ENCODE data around the gene FRMPD1.
"Not testable (repeated sequence)": the region's sequence is repeated elsewhere in the genome, so short reads cannot be mapped to it uniquely, and the experiment has no call there.

The FRMPD1 gene, protein sequence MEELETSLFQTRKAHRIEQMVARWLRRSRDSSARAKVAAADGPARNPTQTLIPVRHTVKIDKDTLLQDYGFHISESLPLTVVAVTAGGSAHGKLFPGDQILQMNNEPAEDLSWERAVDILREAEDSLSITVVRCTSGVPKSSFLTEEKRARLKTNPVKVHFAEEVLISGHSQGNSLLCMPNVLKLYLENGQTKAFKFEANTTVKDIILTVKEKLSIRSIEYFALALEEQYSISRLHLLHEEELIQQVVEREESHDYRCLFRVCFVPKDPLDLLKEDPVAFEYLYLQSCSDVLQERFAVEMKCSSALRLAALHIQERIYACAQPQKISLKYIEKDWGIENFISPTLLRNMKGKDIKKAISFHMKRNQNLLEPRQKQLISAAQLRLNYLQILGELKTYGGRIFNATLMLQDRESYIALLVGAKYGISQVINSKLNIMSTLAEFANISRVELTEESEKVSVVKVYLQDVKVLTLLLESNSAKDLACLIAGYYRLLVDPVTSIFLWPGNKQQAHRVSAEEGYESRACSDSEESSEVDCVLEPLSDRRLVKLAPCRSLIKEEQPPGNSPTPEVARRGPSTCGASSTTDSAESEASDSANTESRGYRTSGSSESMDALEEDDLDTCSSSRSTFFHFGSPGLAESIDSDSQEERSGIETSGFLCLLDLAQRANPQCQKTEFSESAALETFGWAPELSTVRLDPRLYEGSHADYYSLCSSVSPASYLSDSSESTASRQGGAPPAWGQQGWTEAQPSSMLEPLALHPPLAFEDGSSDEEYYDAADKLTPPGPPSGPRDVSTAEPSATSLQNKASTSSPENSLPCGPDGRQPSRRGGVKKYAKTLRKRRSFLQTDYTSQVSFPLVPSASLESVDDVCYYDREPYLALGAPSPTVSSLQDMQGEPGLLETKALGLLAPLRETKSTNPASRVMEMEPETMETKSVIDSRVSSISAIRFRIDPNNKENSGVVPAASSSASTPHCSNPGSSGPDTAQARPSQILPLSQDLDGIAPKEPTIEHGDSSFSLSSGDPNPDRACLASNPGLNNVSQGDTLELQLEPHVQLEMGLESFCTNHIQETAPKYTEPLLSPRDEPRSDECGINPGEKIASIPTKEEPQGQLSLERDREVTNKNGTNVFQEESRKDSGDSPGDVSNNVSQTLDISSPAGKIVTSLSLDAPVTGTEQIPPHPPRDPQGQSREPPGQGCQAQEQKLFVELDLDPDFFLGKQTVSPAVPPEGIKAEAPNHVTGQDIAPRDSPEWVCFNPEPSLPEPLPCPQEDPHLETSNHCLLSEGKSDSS (N-terminal part only)

DNA sequence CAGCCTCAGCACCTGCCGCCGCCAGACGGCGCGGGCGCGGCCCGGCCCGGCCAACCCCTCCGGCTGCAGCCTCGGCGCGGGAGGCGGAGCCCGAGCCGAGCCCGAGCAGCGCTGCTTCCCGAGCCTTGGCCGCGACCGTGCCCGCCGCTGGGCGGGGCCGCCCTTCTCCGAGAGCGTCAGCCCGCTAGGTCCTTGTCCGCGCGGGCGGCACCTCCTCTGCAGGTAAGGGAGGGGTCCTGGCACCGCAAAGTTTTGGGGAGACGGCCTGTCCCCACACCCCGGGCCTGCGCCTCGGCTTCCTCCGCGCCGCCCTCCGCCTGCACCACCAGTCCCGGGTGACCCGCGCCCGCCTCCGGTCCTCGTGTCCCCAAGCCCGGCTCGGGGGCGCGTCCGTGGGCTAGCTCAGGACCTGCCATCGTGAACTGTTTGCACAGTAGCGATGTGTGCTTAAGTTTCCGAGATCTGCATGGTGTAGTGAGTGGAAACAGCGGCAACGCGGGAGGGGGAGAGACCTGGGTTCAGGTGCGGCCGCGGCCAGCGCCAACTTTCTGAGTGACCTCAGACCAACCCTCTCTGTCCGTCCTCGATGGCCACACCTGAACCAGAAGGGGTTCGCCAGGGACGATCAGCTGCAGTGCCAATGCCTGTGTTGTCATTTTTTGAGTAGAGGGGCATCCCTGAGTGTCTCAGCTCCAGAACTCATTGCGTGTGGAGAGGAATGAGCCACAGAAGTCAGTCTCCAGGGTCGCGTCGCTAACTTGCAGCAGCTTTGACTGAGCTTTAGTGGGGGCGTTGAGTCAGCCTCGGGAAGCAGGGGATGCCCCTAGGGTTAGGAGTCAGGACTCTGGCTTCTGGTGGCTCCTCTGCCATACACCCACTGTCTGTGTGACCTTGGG is at the start of gene FRMPD1:
FRMPD1 (plus strand) TSS at position 82 of the 896 bp plus-strand sequence. CDS start 41,688 bp downstream, outside the sequence.
- DNase-seq (ENCODE audit: low read depth): peak; percentile 52

DNA sequence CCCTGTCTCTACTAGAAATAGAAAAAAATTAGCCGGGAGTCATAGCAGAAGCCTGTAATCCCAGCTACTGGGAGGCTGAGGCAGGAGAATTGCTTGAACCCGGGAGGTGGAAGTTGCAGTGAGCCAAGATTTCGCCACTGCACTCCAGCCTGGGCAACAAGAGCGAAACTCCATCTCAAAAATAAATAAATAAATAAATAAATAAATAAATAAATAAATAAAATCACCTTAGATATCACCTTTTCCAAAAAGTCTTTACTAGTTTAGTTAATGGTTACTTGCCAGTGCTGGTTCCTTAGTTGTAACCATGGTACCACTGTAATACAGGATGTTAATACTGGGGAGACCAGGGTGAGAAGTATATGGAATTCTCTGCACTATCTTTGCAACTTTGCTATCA is 48.7 kb upstream of the FRMPD1 start:
- DNase-seq (ENCODE audit: low read depth): not testable (repeated sequence)

DNA sequence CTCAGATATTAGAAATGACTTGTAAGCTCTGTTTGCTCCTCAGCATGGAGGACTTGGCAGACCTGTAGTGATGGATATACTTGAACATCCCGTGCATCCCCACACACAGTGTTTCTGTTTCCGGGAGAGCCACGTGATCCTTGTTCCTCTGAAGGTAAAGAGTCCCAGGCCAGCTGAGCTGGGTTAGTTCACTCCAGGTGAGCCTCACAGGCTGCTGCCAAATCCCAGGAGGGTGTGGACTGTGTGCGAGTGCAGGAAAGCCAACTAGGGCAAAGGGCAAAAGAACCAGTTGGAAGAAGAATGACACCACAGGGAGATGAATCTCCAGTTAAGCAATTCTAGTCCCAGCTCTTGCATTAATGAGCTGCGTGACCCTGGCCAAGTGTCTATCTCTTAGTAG is 47.9 kb upstream of the FRMPD1 start:
- no peak for DNase-seq (ENCODE audit: low read depth)

DNA sequence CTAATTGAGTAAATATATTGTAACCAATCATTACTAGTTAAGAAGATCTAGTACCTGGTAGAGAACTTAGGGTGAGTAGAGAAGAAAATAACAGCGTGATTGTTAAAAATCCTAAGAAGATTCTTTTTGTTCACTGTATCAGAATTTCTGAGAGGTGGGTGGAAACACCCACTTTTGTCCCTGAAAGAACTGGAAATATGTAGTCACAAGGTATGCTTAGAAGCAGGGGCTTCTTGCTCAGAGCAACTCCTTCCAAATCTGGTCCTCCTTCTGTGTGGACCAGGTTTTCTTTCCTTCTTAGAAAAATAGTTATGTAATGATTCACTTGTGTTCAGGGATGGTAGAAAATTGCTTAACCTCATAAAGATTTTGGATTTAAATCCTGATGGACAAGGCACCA is 46.5 kb upstream of the FRMPD1 start:
- DNase-seq (ENCODE audit: low read depth): no peak

DNA sequence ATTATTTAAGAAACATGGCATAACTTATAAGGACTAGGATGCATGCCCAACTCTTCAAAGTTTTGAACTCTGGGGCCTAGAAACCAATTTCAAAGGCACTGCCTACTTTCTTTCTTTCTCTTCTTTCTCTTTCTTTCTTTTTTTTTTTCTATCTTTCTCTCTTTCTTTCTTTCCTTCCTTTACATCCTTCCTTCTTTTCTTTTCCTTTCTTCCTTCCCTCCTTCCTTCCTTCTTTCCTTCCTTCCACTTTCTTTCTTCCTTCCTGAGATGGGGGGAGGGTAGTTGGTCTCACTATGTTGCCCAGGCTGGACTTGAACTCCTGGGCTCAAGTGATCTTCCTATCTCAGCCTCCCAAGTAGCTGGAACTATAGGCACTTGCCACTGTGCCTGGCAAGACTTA is 42.5 kb upstream of the FRMPD1 start:
- DNase-seq (ENCODE audit: low read depth): no peak

DNA sequence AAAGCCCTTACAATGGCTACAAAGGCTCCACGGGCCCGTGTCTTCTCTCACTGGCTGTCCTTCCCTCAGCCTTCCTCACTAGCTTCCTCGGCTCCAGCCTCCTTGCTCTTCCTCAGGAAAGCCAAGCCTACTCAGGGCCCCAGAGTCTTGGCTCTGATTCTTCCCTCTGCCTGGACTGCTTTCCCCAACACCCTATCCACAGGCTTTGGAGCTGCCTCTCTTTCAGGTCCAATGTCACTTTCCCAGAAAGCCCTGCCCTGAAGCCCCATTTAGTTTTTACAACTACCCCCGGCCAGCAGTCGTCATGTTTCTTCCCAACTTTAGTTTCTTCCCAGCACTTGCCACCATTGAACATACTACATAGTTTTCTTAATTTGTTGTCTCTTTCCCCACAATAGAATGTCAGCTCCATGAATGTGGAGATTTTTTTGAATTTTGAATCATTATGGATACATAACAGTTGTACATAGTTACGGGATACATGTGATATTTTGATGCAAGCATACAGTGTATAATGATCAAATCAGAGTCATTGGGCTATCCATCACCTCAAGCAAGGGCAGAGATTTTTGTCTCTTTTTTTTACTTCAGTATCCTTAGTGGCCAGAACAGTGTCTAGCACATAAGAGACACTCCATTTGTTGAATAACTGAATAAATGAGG is 40.9 kb upstream of the FRMPD1 start:
- DNase-seq (ENCODE audit: low read depth): no peak

DNA sequence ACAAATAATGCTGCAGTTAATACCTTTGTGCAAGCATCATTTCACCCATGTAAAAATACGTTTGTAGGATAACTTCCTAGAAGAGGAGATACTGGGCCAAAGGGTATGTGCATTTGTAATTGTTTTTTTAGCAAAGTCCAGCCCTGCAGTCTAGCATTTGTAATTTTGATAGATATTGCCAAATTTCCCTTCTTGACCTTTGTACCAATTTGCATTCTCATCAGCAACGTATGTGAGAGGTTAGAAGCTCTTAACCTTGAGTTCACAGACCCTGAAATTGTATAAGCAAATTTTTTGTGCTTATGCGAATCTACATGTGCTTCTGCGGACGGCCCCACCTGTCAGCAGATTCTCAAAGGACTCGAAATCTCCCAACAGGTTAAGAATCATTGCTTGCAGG is 39.7 kb upstream of the FRMPD1 start:
- DNase-seq (ENCODE audit: low read depth): no peak

DNA sequence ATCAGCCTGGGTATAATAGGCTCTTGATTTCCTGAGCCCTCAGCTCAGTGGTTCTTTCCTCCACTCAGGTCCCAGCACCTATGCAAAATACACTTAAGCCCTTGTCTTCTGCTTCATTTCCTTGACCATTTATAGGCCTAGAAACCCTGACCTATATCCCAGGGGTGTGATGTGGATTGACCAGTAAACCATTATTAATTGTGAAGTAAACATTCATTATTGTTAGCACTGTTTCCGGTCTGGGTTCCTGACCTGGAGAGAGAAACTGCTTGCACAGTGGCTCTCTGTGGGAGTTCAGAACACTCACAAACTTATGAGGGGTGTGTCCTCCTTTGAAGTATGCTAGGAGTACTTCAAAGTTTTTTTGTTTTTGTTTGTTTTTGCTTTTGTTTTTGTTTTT is 38.8 kb upstream of the FRMPD1 start:
- no peak for DNase-seq (ENCODE audit: low read depth)

DNA sequence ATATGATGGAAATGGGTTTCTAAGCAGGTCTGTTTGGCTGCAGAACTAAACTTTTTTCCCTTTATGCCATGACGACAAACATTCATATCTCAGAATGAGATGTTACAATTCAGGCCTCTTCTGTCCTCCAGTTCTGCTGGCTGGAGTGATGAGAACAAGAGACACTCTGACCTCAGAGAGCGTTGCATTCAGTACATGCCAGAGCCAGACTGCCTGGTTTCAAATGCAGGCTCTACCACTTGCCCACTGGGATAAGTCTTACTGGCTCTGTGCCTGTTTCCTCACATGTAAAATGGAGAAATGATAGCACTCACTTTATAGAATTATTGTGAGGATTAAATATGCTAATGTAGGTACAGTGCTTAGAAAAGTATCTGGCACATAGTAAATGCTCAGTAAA is 33.6 kb upstream of the FRMPD1 start:
- DNase-seq (ENCODE audit: low read depth): no peak

DNA sequence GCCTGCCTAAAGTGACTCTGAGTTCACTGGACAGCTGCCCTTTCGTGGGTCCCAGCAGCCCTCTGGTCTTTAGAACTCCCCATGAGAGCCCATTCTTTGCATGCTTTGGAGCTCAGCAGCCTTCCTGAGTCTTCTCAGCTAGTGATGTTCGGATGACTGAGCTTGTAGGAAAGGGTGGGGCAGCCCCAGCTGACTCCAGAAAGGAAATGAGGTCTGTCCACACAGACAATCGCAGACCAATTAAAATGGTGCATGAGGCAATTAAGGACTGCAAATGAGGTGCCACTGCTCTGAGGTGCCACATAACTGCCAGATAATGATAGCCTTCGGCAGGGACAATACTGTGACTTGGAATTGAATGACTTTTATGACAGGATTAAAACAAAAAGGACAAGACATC is 32.9 kb upstream of the FRMPD1 start:
- DNase-seq (ENCODE audit: low read depth): peak; percentile 80

DNA sequence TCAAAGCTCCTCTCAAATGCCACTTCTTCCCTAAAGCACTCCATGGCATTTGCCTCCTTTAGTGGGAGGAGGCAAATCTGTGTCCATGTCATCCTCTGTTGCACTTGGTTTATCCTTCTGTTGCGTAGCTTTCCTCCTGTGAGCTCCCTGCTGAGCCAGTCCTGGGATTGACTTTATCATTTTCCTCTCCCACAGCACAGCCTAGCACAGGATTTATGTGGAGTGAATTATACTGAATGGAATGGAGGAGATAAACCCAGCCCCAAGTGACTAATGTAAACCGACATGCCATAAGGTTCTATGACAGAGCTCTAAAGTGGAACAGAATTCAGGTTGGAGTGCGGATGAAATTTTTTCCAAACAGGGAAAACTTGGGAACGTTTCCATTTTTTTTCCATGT is 31.9 kb upstream of the FRMPD1 start:
- DNase-seq (ENCODE audit: low read depth): peak; percentile 84

DNA sequence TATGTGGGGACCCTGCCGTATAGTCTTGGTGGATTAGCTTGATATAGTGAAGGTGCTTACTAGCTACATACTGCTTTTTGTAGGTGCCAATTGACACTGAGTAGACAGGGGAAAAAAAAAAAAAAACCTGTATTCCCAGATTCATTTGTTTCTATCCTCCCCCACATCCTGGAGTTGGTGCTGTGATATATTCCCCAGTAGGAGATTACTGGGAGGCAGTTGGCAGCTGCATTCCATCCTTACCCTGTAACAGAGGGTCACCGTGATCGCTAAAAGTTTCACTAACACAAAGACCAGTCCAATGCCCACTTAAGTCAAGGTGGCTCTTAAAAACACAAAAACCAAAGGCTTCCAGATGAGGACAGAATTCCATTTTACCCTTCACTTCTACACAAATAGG is 30.9 kb upstream of the FRMPD1 start:
- no peak for DNase-seq (ENCODE audit: low read depth)

DNA sequence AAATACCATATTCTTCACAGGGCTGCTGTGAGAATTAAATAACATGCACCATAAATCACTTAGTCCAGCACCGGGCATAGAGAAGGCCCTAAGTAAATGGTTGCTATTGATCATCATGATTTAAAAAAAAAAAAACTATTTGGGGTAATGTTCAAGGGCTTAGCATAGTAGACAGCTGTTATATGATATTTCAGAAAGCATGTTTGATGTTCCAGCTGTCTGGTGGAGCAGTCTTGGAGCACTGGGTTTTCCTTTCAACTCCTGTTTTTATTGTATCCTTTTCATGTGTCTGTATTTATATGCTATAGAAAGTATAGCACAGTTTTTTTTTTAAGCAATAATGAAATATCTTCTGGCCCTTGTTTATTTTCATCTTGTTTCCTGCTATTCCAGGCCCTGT is 30.4 kb upstream of the FRMPD1 start:
- no peak for DNase-seq (ENCODE audit: low read depth)

DNA sequence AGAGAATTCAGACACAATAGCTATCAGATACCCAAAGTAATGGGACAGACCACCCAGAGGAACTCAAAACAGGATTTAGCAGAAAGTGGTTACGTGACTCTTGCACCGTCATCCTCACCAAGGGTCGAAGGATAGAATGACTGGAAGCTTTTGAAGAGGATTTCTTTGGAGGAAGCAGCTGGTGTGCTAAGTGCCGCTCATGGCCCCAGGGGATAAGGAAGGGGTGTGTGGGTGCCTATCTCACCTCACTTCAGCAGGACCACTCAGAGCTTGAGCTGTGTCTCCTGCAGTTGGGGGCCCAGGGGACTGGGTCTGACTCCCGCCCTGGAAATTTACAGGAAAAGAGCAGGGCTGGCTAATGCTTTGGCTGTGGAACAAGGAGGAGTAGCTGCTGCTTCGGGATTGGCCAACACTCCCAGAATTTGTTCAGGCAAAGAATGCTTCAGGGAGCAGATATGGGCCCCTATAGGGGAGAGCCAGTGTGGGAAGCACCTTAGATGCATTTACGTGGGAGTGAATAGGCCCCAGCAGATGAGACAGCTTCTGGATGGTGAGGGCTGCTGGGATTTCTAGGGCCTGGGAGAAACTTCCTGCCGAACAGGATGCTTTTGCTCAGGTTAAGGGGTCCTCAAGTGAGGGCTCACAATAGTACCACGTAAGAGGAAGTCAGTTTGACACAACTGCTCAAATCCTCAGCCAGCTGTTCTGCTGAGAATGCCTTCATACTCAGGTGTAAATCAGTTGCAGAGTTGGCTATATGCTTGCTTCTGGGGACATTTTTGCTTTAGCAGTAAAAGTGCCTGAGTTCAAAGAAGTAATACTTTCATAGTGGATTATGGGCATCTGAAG is 29.3 kb upstream of the FRMPD1 start:
- DNase-seq (ENCODE audit: low read depth): no peak

DNA sequence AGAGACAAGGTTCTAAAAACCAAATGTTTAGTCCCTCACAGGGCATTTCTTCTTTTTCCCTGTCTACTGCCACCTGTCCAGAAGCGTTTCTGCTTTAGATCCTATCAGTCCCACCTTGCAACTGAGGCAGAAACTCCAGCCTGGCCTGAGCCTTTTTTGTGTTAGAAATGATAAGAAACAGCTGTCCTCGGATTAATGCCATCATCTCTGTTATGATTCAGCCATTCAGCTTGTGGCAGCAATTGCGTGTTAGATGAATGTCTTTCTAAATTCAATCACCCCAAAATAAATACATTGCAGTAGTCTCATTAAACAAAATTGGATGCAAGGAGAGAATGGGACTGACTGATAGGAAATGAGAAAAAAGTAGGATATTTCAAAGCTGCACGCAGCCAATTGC is 28.3 kb upstream of the FRMPD1 start:
- peak; percentile 57 for DNase-seq (ENCODE audit: low read depth)

DNA sequence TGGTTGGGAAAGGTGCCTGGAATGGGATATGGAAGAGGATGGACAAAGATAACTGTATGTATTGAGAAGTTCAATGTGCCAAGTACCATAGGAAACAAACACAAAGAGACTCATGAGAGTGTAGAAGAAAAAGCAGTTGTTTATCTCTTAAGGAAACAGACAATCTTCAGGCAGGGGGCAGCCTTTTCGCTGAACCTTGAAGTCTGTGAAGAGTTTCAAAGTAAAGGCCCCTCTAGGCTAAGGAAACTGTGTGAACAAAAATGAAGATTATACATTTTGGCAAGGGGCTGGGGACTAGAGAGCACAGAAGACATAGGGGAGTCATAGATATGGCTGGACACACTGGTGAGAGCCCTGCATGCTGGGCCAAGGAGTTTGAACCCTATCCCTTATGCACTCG is 27.5 kb upstream of the FRMPD1 start:
- no peak for DNase-seq (ENCODE audit: low read depth)

DNA sequence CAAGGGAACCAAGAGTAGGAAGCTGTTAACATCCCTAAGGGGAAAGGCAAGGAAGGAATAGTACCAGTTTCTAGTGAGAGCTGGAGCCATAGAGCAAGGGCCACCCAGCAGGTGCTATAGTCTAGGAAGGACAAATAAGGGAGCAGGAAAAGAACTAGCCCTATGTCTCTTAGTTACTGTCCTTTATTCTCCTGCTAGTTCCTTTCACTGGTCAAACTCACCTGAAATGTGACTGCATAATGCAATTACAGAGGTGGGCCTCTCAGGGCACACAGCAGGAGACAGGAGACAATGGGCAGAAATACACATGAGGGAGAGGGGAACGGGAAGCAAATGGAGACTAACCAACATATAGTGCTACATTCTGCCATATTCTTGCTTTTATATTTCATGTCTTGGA is 26.7 kb upstream of the FRMPD1 start:
- DNase-seq (ENCODE audit: low read depth): no peak

DNA sequence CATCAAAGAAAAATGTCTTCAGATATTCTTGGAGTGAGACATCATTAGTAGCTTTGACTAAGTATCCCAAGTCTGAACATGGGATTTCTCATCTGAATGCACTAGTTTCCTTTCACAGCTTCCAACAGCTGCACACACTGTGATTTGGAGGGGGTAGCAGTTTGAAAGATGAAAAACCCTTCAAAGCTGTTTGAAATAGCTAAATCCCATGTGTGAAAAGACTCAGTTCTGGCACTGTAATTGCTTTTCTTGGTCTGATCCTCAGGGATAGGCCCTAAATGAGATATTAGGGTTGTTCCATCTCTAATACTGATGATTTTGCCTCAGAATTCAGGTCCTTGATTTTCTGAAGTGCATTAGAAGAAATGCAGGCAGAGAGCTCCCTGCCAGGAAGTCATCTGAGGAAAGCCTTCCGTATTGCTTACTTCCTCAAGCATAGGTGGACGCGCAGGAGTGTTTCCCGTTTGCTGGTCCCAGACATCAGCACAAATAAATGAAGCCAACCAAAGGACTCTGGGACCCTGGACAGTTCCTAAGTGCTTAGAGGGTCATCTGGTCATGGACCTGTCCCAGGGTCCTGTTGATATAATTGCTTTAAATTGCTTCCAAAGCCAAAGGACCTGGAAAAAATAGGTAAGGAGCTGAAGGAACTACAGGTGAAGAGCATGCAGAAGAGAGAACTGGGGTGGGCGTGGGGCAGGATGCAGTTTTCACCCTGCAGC is 25.6 kb upstream of the FRMPD1 start:
- no peak for DNase-seq (ENCODE audit: low read depth)

DNA sequence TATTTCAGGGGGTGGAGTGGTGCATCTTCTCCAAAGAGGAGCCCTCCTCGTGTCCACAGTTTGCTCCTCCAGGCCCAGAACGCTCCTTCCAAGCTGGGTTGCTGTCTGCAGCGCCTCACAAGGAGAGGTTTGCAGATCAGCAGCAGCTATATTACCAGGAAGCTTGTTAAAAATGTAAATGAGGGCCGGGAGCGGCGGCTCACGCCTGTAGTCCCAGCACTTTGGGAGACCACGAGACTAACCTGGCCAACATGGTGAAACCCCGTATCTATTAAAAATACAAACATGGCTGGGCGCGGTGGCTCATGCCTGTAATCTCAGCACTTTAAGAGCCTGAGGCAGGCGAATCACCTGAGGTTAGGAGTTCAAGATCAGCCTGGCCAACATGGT is 25.0 kb upstream of the FRMPD1 start:
- no peak for DNase-seq (ENCODE audit: low read depth)

Measured in EH (cell line).